GM18858 (cell line): ENCODE results near the gene SH3RF3.
"Not testable (repeated sequence)": the region's sequence is repeated elsewhere in the genome, so short reads cannot be mapped to it uniquely, and the experiment has no call there.

Experiments used
- ATAC-seq: cut with Tn5 transposase; IDR thresholded peaks from one replicate; pipeline ENCODE4 v1.9.1; 2021; ENCODE audit not compliant: unreplicated experiment

The SH3RF3 gene

GRCh38 chr2:109128616-109129355, at the start of gene SH3RF3:
Gene SH3RF3 (plus strand): TSS chr2:109129205.
- ATAC-seq: no peak

GRCh38 chr2:109079590-109079989, 49.4 kb upstream of the SH3RF3 start:
- no peak for ATAC-seq

- no peak for ATAC-seq
These were observed 48.9 kb upstream of the SH3RF3 start for GRCh38 chr2:109080109-109080508.

GRCh38 chr2:109080757-109081156, 48.2 kb upstream of the SH3RF3 start:
- ATAC-seq: no peak

- no peak for ATAC-seq
These were observed 47.6 kb upstream of the SH3RF3 start for GRCh38 chr2:109081374-109081773.

- ATAC-seq: no peak
These were observed 45.2 kb upstream of the SH3RF3 start for GRCh38 chr2:109083771-109084170.

GRCh38 chr2:109084341-109084740, 44.7 kb upstream of the SH3RF3 start:
- ATAC-seq: no peak

GRCh38 chr2:109085912-109086742, 42.9 kb upstream of the SH3RF3 start:
- ATAC-seq: no peak

- no peak for ATAC-seq
These were observed 42.3 kb upstream of the SH3RF3 start for GRCh38 chr2:109086743-109087020.

GRCh38 chr2:109087055-109087663, 41.8 kb upstream of the SH3RF3 start:
- no peak for ATAC-seq

GRCh38 chr2:109089602-109090300, 39.3 kb upstream of the SH3RF3 start:
- ATAC-seq: no peak

GRCh38 chr2:109091526-109091925, 37.5 kb upstream of the SH3RF3 start:
- no peak for ATAC-seq

GRCh38 chr2:109094144-109094543, 34.9 kb upstream of the SH3RF3 start:
- no peak for ATAC-seq

- no peak for ATAC-seq
These were observed 30.6 kb upstream of the SH3RF3 start for GRCh38 chr2:109098251-109098920.

GRCh38 chr2:109098921-109099273, 30.1 kb upstream of the SH3RF3 start:
- no peak for ATAC-seq

- no peak for ATAC-seq
These were observed 26.3 kb upstream of the SH3RF3 start for GRCh38 chr2:109102588-109103233.

- ATAC-seq: no peak
These were observed 23.9 kb upstream of the SH3RF3 start for GRCh38 chr2:109105113-109105512.

- ATAC-seq: no peak
These were observed 20.3 kb upstream of the SH3RF3 start for GRCh38 chr2:109108740-109109139.

GRCh38 chr2:109109342-109109741, 19.7 kb upstream of the SH3RF3 start:
- no peak for ATAC-seq

GRCh38 chr2:109110170-109110569, 18.8 kb upstream of the SH3RF3 start:
- ATAC-seq: no peak

GRCh38 chr2:109117181-109117580, 11.8 kb upstream of the SH3RF3 start:
- ATAC-seq: not testable (repeated sequence)
